ENCODE data around the gene TTC21A. TPM values are rescaled to one million over a fixed set of nuclear protein-coding genes. Genes with fewer than 3 reads are reported as not detected.

The TTC21A gene
- total RNA-seq, 1 donor from 2014 or later: 6.8 TPM

DNA sequence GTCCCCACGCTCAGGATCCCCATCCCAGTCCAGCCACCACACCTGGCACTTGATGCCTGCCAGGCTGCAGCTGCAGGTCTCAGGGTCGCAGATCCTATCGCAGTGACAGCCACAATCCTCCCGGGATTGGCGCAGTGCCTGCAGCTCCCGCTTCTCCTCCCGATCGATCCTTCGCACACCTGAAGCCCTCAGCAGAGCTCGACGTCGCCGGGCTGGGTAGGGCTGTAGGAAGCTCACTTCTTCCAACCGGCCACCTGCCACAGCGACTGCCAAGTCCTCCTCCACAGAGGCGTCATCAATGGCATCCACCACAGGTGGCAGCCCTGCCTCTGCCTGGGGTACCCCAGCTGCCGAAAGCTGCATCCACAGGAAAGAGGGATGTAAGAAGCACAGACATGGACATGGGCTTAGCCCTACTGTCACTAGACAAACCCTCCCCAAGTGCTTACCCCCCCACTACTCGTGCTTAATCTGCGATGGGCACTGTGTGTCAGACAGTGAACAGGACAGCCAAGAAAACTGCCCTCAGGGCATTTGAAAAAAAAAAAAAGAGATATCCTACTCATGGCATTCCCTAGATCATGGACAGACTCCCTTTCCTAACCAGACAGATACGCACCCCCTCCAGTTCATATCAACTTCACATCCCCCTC lies 36.7 kb downstream of the TTC21A start:
- DNase-seq (ENCODE audit: low read depth, low spot score): no peak
- TF ChIP-seq, protein P1, sequence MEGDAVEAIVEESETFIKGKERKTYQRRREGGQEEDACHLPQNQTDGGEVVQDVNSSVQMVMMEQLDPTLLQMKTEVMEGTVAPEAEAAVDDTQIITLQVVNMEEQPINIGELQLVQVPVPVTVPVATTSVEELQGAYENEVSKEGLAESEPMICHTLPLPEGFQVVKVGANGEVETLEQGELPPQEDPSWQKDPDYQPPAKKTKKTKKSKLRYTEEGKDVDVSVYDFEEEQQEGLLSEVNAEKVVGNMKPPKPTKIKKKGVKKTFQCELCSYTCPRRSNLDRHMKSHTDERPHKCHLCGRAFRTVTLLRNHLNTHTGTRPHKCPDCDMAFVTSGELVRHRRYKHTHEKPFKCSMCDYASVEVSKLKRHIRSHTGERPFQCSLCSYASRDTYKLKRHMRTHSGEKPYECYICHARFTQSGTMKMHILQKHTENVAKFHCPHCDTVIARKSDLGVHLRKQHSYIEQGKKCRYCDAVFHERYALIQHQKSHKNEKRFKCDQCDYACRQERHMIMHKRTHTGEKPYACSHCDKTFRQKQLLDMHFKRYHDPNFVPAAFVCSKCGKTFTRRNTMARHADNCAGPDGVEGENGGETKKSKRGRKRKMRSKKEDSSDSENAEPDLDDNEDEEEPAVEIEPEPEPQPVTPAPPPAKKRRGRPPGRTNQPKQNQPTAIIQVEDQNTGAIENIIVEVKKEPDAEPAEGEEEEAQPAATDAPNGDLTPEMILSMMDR (conservative IDR thresholded peaks at IDR 0.05): no peak
- no peaks in the 10 kb centered on the region for H3K27me3 Mint-ChIP-seq (ENCODE audit: low read depth)
- peak overlapping the region; percentile 92 for H3K27ac Mint-ChIP-seq (ENCODE audit: unreplicated experiment)
- no peaks in the 10 kb centered on the region for H3K36me3 Mint-ChIP-seq (ENCODE audit: low read depth)
- H3K4me3 Mint-ChIP-seq: no peak overlapping the region
- H3K4me1 Mint-ChIP-seq: peaks cover 39% of the 10 kb centered on the region
- no peaks in the 10 kb centered on the region for H3K9me3 Mint-ChIP-seq

GRCh38 chr3:39144748-39145380 lies 37.4 kb downstream of the TTC21A start:
- Mint-ChIP-seq H3K4me3 (no peak overlapping the region), H3K27me3 (ENCODE audit: low read depth) (no peaks in the 10 kb centered on the region), H3K4me1 (peaks cover 46% of the 10 kb centered on the region), H3K27ac (ENCODE audit: unreplicated experiment) (peak overlapping the region; percentile 92), H3K36me3 (ENCODE audit: low read depth) (no peaks in the 10 kb centered on the region), H3K9me3 (no peaks in the 10 kb centered on the region)
- TF ChIP-seq, protein P1 (conservative IDR thresholded peaks at IDR 0.05): no peak
- no peak for DNase-seq (ENCODE audit: low read depth, low spot score)

DNA sequence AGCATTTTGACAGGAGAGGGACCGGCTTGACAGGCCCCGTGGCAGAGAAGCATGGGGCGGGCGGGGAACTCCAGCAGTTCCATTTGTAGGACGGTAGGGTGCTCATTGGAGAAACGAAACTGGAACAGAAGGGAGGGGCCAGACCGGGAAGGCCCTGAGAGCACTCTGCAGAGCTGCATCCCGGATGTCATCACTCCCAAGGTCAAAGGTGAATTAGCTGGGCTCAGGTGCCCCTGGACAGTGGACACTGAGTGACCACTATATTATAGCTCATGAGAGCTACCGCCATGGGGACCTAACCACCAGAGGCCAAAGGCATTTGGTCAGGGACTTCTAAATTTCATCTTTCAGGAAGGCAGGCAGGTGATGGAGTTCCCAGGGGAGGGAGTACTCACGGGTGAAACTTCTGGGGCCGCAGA lies 38.6 kb downstream of the TTC21A start:
- Mint-ChIP-seq H3K4me3 (no peak overlapping the region), H3K4me1 (peaks cover 58% of the 10 kb centered on the region), H3K27ac (ENCODE audit: unreplicated experiment) (no peak overlapping the region), H3K27me3 (ENCODE audit: low read depth) (peaks cover 7% of the 10 kb centered on the region), H3K9me3 (no peaks in the 10 kb centered on the region), H3K36me3 (ENCODE audit: low read depth) (no peaks in the 10 kb centered on the region)
- DNase-seq (ENCODE audit: low read depth, low spot score): no peak
- TF ChIP-seq, protein P1 (conservative IDR thresholded peaks at IDR 0.05): peak; percentile 23

GRCh38 chr3:39146611-39147591 lies 39.4 kb downstream of the TTC21A start:
- H3K36me3 Mint-ChIP-seq (ENCODE audit: low read depth): no peaks in the 10 kb centered on the region
- peaks cover 62% of the 10 kb centered on the region for H3K4me1 Mint-ChIP-seq
- peak overlapping the region; percentile 96 for H3K27ac Mint-ChIP-seq (ENCODE audit: unreplicated experiment)
- TF ChIP-seq, protein P1 (conservative IDR thresholded peaks at IDR 0.05): no peak
- H3K27me3 Mint-ChIP-seq (ENCODE audit: low read depth): peaks cover 10% of the 10 kb centered on the region
- DNase-seq (ENCODE audit: low read depth, low spot score): no peak
- H3K9me3 Mint-ChIP-seq: no peaks in the 10 kb centered on the region
- H3K4me3 Mint-ChIP-seq: peak overlapping the region; percentile 78

DNA sequence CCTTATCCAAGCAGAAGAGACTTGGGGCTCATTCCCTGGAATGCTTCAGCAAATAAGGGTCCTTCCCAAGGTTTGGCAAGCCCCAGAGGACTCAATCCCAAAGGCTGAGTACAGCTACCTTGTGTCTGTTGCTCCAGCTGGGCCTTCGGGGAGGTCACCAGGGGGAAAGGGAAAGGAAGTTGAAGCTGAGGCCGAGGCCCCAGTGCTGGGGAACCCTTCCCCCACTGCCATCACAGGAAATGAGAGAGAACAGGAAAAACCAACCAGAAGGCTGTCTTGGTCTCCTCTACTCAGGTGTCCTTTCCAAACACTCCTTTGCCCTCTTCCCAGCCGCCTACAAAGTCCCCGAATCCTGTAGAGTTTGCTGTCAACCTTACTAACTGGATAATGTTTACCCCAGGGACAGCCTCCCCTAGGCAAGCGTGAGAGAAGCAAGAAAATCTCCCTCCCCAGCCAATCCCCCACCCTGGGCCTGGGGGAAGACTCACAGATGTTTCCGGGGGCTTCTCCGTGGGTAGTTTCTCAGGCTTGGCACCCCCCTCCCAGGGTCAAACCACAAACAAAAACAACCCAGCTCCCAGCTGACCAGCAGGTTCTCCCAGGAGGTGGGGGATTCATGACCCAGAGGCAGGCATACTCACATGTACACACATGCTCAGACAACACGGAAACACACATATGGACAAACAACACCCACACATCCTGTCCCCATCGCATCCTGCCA lies 40.4 kb downstream of the TTC21A start:
- Mint-ChIP-seq H3K4me3 (peak overlapping the region; percentile 28), H3K4me1 (peaks cover 71% of the 10 kb centered on the region)

More for the DNA sequence above, 40.4 kb downstream of the TTC21A start:
- Mint-ChIP-seq H3K36me3 (ENCODE audit: low read depth) (no peaks in the 10 kb centered on the region), H3K27ac (ENCODE audit: unreplicated experiment) (peak overlapping the region; percentile 96), H3K27me3 (ENCODE audit: low read depth) (peaks cover 18% of the 10 kb centered on the region), H3K9me3 (no peaks in the 10 kb centered on the region)
- DNase-seq (ENCODE audit: low read depth, low spot score): no peak
- TF ChIP-seq, protein P1 (conservative IDR thresholded peaks at IDR 0.05): no peak
